BLaER1 treated with 17β-estradiol and CSF1 and Interleukin-3, amounts not matched to agents 10 nM and 100 nM (cell line): ENCODE measurements around the gene PARD3.

Source experiments
- H3K27ac ChIP-seq, 11 experiments: shearing (Covaris generic); formaldehyde crosslinking; 2 replicates each; pipeline ENCODE4 v1.8.1; 2022
- H3K27me3 ChIP-seq, 11 experiments: shearing (Covaris generic); formaldehyde crosslinking; 2 replicates each; pipeline ENCODE4 v1.8.1; 2022
- H3K36me3 ChIP-seq, 11 experiments: shearing (Covaris generic); formaldehyde crosslinking; 2 replicates each; pipeline ENCODE4 v1.8.1; 2022
- H3K4me1 ChIP-seq, 10 experiments: shearing (Covaris generic); formaldehyde crosslinking; 2 replicates each; pipeline ENCODE4 v1.8.1; 2022
- H3K4me2 ChIP-seq, 11 experiments: shearing (Covaris generic); formaldehyde crosslinking; 2 replicates each; pipeline ENCODE4 v1.8.1; 2022
- H3K4me3 ChIP-seq, 10 experiments: shearing (Covaris generic); formaldehyde crosslinking; 2 replicates each; pipeline ENCODE4 v1.8.1; 2022
- H3K9ac ChIP-seq, 11 experiments: shearing (Covaris generic); formaldehyde crosslinking; 2 replicates each; pipeline ENCODE4 v1.8.1; 2022
- H3K9me3 ChIP-seq, 11 experiments: shearing (Covaris generic); formaldehyde crosslinking; replicated peaks in 1 of 11; 2 replicates each; pipeline ENCODE4 v1.8.1; 2022
- H4K20me1 ChIP-seq, 11 experiments: shearing (Covaris generic); formaldehyde crosslinking; 2 replicates each; pipeline ENCODE4 v1.8.1; 2022
- Cebpa-rat ChIP-seq, 11 experiments: shearing (Covaris generic); IDR thresholded peaks; 2 replicates each; pipeline ENCODE4 v1.8.1; 2022

PARD3 gene

DNA sequence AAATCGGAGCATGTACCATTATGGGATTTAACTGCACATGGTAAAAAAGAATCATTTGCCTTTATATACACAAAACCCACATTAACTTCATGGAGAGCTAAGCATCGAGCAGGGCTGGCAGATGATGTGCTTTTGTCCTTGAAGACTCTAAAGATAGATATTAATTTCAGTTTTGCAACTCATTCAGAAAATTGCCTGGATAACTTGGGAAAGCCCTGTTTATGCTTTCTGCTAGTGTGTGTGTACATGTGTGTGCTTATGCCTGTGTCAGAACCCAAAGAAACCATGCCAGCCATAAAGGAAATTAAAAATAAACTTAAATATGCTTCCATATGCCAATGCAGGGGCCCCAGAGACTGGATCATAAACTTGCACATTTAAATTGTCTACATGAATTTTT lies 640.0 kb downstream of the PARD3 start:
- TF ChIP-seq Cebpa-rat (IDR thresholded peaks at IDR 0.05): no peak
- no peaks in the 10 kb centered on the region for H4K20me1 ChIP-seq
- peaks cover 0 to 21% (median 12%) of the 10 kb centered on the region in 10 experiments; a peak in 16 of 20 replicates for H3K4me1 ChIP-seq
- no peaks in the 10 kb centered on the region for H3K27me3 ChIP-seq
- H3K36me3 ChIP-seq: no peaks in the 10 kb centered on the region
- H3K27ac ChIP-seq: no peak overlapping the region
- no peak overlapping the region for H3K4me2 ChIP-seq
- H3K9me3 ChIP-seq: no peaks in the 10 kb centered on the region
- no peak overlapping the region for H3K9ac ChIP-seq
- no peak overlapping the region for H3K4me3 ChIP-seq

DNA sequence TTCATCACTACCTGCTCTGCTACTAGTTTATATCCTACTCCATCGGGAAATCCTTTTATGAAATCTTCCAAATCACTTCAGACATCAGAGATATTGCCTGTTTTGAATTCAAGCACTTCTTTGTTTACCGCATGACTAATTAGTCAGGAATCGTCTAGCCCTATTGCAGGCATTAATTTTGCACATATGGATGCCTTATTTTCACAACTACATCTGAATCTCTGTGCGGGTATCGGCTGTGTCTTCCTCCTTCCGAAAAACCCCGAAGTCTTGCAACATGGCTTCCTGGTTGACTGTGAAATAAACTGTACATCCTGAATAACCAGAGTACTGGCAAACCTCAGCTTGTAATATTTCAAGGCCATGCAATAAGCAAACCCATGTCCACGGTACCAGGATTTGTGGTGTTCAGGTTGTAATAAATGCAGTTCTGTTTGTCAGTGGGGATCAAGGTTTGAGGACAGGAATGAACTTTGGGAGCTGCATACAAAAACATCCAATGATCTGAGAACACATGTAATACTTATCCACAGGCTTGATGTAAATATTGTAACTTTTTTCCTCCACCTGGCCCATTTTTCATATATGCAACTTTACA lies 642.1 kb downstream of the PARD3 start:
- H3K9ac ChIP-seq: no peak overlapping the region
- H3K36me3 ChIP-seq: no peaks in the 10 kb centered on the region
- TF ChIP-seq Cebpa-rat (IDR thresholded peaks at IDR 0.05): no peak
- no peaks in the 10 kb centered on the region for H4K20me1 ChIP-seq
- H3K4me3 ChIP-seq: no peak overlapping the region
- no peaks in the 10 kb centered on the region for H3K9me3 ChIP-seq
- H3K27me3 ChIP-seq: no peaks in the 10 kb centered on the region
- no peak overlapping the region for H3K27ac ChIP-seq
- peaks cover 0 to 11% (median 0%) of the 10 kb centered on the region in 10 experiments; a peak in 4 of 20 replicates for H3K4me1 ChIP-seq
- H3K4me2 ChIP-seq: peak overlapping the region in 3 of 11 experiments; percentile 20 to 48 (median 24); a peak in 3 of 22 replicates

GRCh38 chr10:34171957-34172527 lies 643.1 kb downstream of the PARD3 start:
- no peaks in the 10 kb centered on the region for H3K9me3 ChIP-seq
- no peak for TF ChIP-seq Cebpa-rat (IDR thresholded peaks at IDR 0.05)
- no peak overlapping the region for H3K27ac ChIP-seq
- H3K4me3 ChIP-seq: no peak overlapping the region
- H3K27me3 ChIP-seq: no peaks in the 10 kb centered on the region
- no peaks in the 10 kb centered on the region for H4K20me1 ChIP-seq
- H3K9ac ChIP-seq: no peak overlapping the region
- H3K36me3 ChIP-seq: no peaks in the 10 kb centered on the region
- H3K4me2 ChIP-seq: no peak overlapping the region
- H3K4me1 ChIP-seq: peaks cover 0 to 11% (median 0%) of the 10 kb centered on the region in 10 experiments; a peak in 4 of 20 replicates

DNA sequence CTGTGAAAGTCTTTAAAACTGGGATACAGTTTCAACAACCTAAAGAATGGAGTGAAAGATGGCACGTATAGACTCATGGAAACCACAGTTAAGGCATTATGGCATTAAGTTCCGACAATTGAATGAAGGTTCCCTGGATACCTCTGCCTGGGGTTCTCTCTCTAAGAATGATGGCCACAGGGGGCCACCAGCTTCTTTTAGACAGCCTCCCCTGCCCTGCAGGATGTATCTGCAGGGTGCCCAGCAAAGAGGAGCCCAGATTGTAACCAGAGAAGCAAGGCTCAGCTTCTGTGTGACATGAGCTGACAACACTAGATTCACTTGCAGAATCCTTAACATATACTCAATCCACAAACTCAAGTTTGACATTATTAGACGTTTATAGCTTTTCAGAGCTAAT lies 645.4 kb downstream of the PARD3 start:
- Histone ChIP-seq H3K9ac (no peak overlapping the region), H3K36me3 (no peaks in the 10 kb centered on the region), H3K4me3 (no peak overlapping the region), H3K4me2 (no peak overlapping the region), H4K20me1 (no peaks in the 10 kb centered on the region), H3K9me3 (no peaks in the 10 kb centered on the region), H3K27me3 (no peaks in the 10 kb centered on the region), H3K27ac (no peak overlapping the region), H3K4me1 (peaks cover 0 to 11% (median 0%) of the 10 kb centered on the region in 10 experiments; a peak in 4 of 20 replicates)
- TF ChIP-seq Cebpa-rat (IDR thresholded peaks at IDR 0.05): no peak

GRCh38 chr10:34169131-34169530 lies 646.0 kb downstream of the PARD3 start:
- Histone ChIP-seq H3K27ac (no peak overlapping the region), H3K4me2 (no peak overlapping the region), H3K9ac (no peak overlapping the region), H3K4me3 (no peak overlapping the region), H4K20me1 (no peaks in the 10 kb centered on the region), H3K27me3 (no peaks in the 10 kb centered on the region), H3K4me1 (peaks cover 0 to 11% (median 0%) of the 10 kb centered on the region in 10 experiments; a peak in 4 of 20 replicates), H3K9me3 (no peaks in the 10 kb centered on the region), H3K36me3 (no peaks in the 10 kb centered on the region)
- no peak for TF ChIP-seq Cebpa-rat (IDR thresholded peaks at IDR 0.05)

DNA sequence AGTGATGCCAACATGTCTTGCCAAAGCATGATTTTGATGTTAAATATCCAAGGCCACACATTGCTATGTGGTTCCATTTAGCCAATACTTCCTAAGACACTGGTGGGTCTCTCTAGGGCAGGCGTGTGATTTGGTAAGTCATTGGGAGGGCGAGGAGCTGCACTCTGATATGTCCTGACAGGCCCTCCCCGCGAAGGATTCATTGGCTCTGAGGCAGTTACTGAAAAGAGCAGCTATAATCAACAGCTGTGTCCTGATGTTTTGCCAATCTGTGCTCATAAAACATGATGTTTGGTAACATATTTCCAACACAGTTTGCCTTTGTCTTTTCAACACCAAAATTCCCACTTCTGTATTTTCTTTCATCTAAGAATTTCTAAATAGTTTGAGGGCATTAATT lies 646.7 kb downstream of the PARD3 start:
- no peak overlapping the region for H3K9ac ChIP-seq
- peaks cover 0 to 8% (median 0%) of the 10 kb centered on the region in 10 experiments; a peak in 5 of 20 replicates for H3K4me1 ChIP-seq
- H3K27me3 ChIP-seq: no peaks in the 10 kb centered on the region
- TF ChIP-seq Cebpa-rat (IDR thresholded peaks at IDR 0.05): no peak
- no peak overlapping the region for H3K27ac ChIP-seq
- H4K20me1 ChIP-seq: no peaks in the 10 kb centered on the region
- H3K9me3 ChIP-seq: no peaks in the 10 kb centered on the region
- H3K4me2 ChIP-seq: no peak overlapping the region
- no peaks in the 10 kb centered on the region for H3K36me3 ChIP-seq
- H3K4me3 ChIP-seq: no peak overlapping the region

DNA sequence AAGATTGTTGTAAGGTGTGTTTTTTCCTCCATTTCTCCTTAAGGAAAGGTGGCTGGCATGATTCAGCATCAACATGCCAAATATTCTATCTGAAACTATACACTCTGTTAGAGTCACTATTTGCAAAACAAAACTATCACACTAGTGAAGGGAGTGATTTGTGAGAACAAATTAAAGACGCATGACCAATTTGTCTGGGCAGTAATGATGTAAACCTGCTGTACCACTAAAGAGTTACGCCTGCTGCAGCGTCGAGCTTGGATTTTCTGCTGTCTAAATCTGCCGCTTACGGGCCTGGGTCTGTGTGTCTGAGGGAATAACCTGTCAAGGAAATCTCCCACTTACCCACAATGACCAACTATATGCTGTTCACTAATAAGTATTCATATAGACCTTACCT lies 648.3 kb downstream of the PARD3 start:
- Histone ChIP-seq H3K9me3 (peaks cover 4 to 16% (median 10%) of the 10 kb centered on the region in 11 experiments; a peak in 20 of 22 replicates), H4K20me1 (no peaks in the 10 kb centered on the region)

DNA sequence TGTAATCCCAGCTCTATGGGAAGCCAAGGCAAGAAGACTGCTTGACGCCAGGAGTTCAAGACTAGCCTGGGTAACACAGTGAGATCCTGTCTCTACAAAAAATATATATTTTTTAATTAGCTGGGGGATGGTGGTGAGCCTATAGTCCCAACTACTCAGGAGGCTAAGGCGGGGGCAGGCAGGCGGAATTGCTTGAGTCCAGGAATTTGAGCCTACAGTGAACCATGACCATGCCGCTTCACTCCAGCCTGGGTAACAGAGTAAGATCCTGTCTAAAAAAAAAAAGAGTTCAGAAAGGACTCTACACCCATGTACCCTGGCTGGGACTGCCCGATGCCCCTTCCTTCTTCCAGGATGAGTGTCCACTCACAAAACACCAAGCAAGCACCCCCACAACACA lies 648.7 kb downstream of the PARD3 start:
- no peak overlapping the region for H3K4me2 ChIP-seq
- H3K27me3 ChIP-seq: no peaks in the 10 kb centered on the region
- no peak overlapping the region for H3K27ac ChIP-seq
- no peak overlapping the region for H3K9ac ChIP-seq
- H3K9me3 ChIP-seq: peaks cover 8 to 19% (median 14%) of the 10 kb centered on the region in 11 experiments; a peak in 20 of 22 replicates
- peaks cover 0 to 5% (median 0%) of the 10 kb centered on the region in 11 experiments; a peak in 1 of 22 replicates for H3K36me3 ChIP-seq
- peaks cover 0 to 6% (median 0%) of the 10 kb centered on the region in 10 experiments; a peak in 1 of 20 replicates for H3K4me1 ChIP-seq
- H4K20me1 ChIP-seq: no peaks in the 10 kb centered on the region
- H3K4me3 ChIP-seq: no peak overlapping the region
- no peak for TF ChIP-seq Cebpa-rat (IDR thresholded peaks at IDR 0.05)

More for the DNA sequence above, 648.3 kb downstream of the PARD3 start:
- no peak overlapping the region for H3K4me3 ChIP-seq
- peaks cover 0 to 4% (median 0%) of the 10 kb centered on the region in 11 experiments; a peak in 1 of 22 replicates for H3K36me3 ChIP-seq
- H3K4me2 ChIP-seq: no peak overlapping the region
- no peaks in the 10 kb centered on the region for H3K27me3 ChIP-seq
- H3K4me1 ChIP-seq: peaks cover 0 to 6% (median 0%) of the 10 kb centered on the region in 10 experiments; a peak in 1 of 20 replicates
- TF ChIP-seq Cebpa-rat (IDR thresholded peaks at IDR 0.05): no peak
- no peak overlapping the region for H3K27ac ChIP-seq
- H3K9ac ChIP-seq: no peak overlapping the region

GRCh38 chr10:34164029-34164428 lies 651.1 kb downstream of the PARD3 start:
- Histone ChIP-seq H3K9ac (no peak overlapping the region), H3K9me3 (peaks cover 8 to 22% (median 16%) of the 10 kb centered on the region in 11 experiments; a peak in 20 of 22 replicates), H3K4me3 (no peak overlapping the region), H4K20me1 (no peaks in the 10 kb centered on the region), H3K36me3 (peaks cover 0 to 5% (median 0%) of the 10 kb centered on the region in 11 experiments; a peak in 1 of 22 replicates), H3K27ac (no peak overlapping the region), H3K27me3 (no peaks in the 10 kb centered on the region), H3K4me2 (no peak overlapping the region), H3K4me1 (peaks cover 0 to 6% (median 0%) of the 10 kb centered on the region in 10 experiments; a peak in 1 of 20 replicates)
- no peak for TF ChIP-seq Cebpa-rat (IDR thresholded peaks at IDR 0.05)
